Thyroid gland (tissue), 4 donors: ENCODE data around the gene MAEA. TPM values are rescaled to one million over a fixed set of nuclear protein-coding genes. Genes with fewer than 3 reads are reported as not detected.

Source experiments
- DNase-seq, 2 donors: peaks; one replicate each; pipeline ENCODE4 v3.0.0-alpha.2; 2019
- H3K27ac ChIP-seq, 3 donors: fragments of 200-600 bp; sonication (generic); 1 replicate in 2 of 3; 2 replicates in 1 of 3; pipeline ENCODE4 v1.5.1; 2016 to 2019; ENCODE audit warnings: mild to moderate bottlenecking in 1 of 3, moderate library complexity in 1 of 3
- H3K27me3 ChIP-seq: fragments of 200-600 bp; sonication (generic); one replicate; pipeline ENCODE4 v1.5.1; 2019
- H3K36me3 ChIP-seq, 2 donors: fragments of 200-600 bp; sonication (generic); one replicate each; pipeline ENCODE4 v1.5.1; 2016 to 2019
- H3K4me1 ChIP-seq, 2 donors: fragments of 200-600 bp; sonication (generic); one replicate each; pipeline ENCODE4 v1.5.1; 2017 to 2019
- H3K4me3 ChIP-seq, 3 donors: fragments of 200-600 bp; sonication (generic); replicated peaks in 1 of 3; 1 replicate in 2 of 3; 2 replicates in 1 of 3; pipeline ENCODE4 v1.5.1; 2016; ENCODE audit warnings: mild to moderate bottlenecking in 1 of 3
- H3K9me3 ChIP-seq: fragments of 200-600 bp; sonication (generic); one replicate; pipeline ENCODE4 v1.5.1; 2017
- CTCF ChIP-seq, 6 experiments: fragments of 200-600 bp in 3 of 6; fragments of 450-650 bp in 3 of 6; sonication (generic) in 3 of 6; IDR thresholded peaks; one replicate each; pipeline ENCODE4 v1.5.1; 2016 to 2019; ENCODE audit warnings: antibody characterized with exemption in 6 of 6, mild to moderate bottlenecking in 2 of 6, inconsistent platforms in 1 of 6, moderate library complexity in 1 of 6
- POLR2A ChIP-seq, 2 donors: fragments of 450-650 bp; IDR thresholded peaks; one replicate each; pipeline ENCODE4 v1.6.1; 2017; ENCODE audit warnings: antibody characterized with exemption in 2 of 2, mild to moderate bottlenecking in 2 of 2, moderate library complexity in 1 of 2
- WGBS, 2 donors: methylation state at CpG; one replicate each; pipeline ENCODE4 v1.1.5; 2017; 5-methylcytosine and 5-hydroxymethylcytosine counted together
- intact Hi-C: fragments of 100-400 bp; cut with DNase I; formaldehyde crosslinking; loops from one replicate; pipeline ENCODE4 v1.15.1; 2023
- total RNA-seq, 4 donors: library from RNA; depleted of rRNA; stranded (reverse); fragments of >200 nt; gene quantifications; one replicate each; pipeline ENCODE4 v1.2.3, GENCODE V29; 2016

MAEA gene
- total RNA-seq, 4 donors from 2014 or later, result 85.3 to 99.5 (median 87.3) TPM

GRCh38 chr4:1337376-1337831 is 47.7 kb downstream of the MAEA start:
- Histone ChIP-seq H3K27ac (no peak overlapping the region), H3K4me3 (no peak overlapping the region), H3K9me3 (no peaks in the 10 kb centered on the region), H3K36me3 (peaks cover 41 to 61% of the 10 kb centered on the region in 2 donors), H3K4me1 (no peaks in the 10 kb centered on the region), H3K27me3 (no peaks in the 10 kb centered on the region)
- no peak for DNase-seq
- intact Hi-C loops, result no loop called here
- 81 to 86% methylated on average over 11 of the region's 11 CpGs for WGBS, 2 donors
- TF ChIP-seq CTCF (IDR thresholded peaks at IDR 0.05) (no peak), POLR2A (IDR thresholded peaks at IDR 0.05) (no peak)

GRCh38 chr4:1337951-1338751 is 48.5 kb downstream of the MAEA start:
- no peak for TF ChIP-seq POLR2A (IDR thresholded peaks at IDR 0.05)
- peaks cover 41 to 54% of the 10 kb centered on the region in 2 donors for H3K36me3 ChIP-seq
- no peaks in the 10 kb centered on the region for H3K9me3 ChIP-seq
- no peak for DNase-seq
- no peaks in the 10 kb centered on the region for H3K27me3 ChIP-seq
- H3K4me3 ChIP-seq, result no peak overlapping the region
- 96 to 98% methylated on average over 6 to 24 of the region's 41 CpGs for WGBS, 2 donors
- H3K4me1 ChIP-seq, result no peaks in the 10 kb centered on the region
- no peak overlapping the region for H3K27ac ChIP-seq
- intact Hi-C loops, result no loop called here

GRCh38 chr4:1338752-1339414 is 49.2 kb downstream of the MAEA start:
- no peaks in the 10 kb centered on the region for H3K9me3 ChIP-seq
- intact Hi-C loops, result no loop called here
- no peaks in the 10 kb centered on the region for H3K27me3 ChIP-seq
- no peak overlapping the region for H3K4me3 ChIP-seq
- no peak for TF ChIP-seq CTCF (IDR thresholded peaks at IDR 0.05)
- TF ChIP-seq POLR2A (IDR thresholded peaks at IDR 0.05), result no peak
- no peaks in the 10 kb centered on the region for H3K4me1 ChIP-seq
- H3K36me3 ChIP-seq, result peaks cover 41 to 51% of the 10 kb centered on the region in 2 donors
- H3K27ac ChIP-seq, result no peak overlapping the region
- DNase-seq, result no peak
- 96% methylated on average over 34 to 37 of the region's 38 CpGs for WGBS, 2 donors

GRCh38 chr4:1339489-1339888 is 49.8 kb downstream of the MAEA start:
- WGBS, 2 donors, result 97 to 98% methylated on average over 38 of the region's 38 CpGs
- Histone ChIP-seq H3K4me1 (no peaks in the 10 kb centered on the region), H3K27me3 (no peaks in the 10 kb centered on the region), H3K9me3 (no peaks in the 10 kb centered on the region), H3K36me3 (peaks cover 41 to 49% of the 10 kb centered on the region in 2 donors), H3K4me3 (no peak overlapping the region), H3K27ac (no peak overlapping the region)
- intact Hi-C loops, result no loop called here
- TF ChIP-seq CTCF (IDR thresholded peaks at IDR 0.05) (no peak), POLR2A (IDR thresholded peaks at IDR 0.05) (no peak)
- no peak for DNase-seq

GRCh38 chr4:1340181-1340747 is 50.6 kb downstream of the MAEA start:
- no peaks in the 10 kb centered on the region for H3K4me1 ChIP-seq
- no peaks in the 10 kb centered on the region for H3K9me3 ChIP-seq
- intact Hi-C loops, result loop anchor here (10.0 kb wide), 2 partner anchors 55 to 325 kb away; partner anchors contain the start of genes FGFRL1 and MAEA
- H3K36me3 ChIP-seq, result peaks cover 41 to 48% of the 10 kb centered on the region in 2 donors
- no peaks in the 10 kb centered on the region for H3K27me3 ChIP-seq
- WGBS, 2 donors, result 85 to 97% methylated on average over 23 to 28 of the region's 29 CpGs
- no peak for TF ChIP-seq CTCF (IDR thresholded peaks at IDR 0.05)
- no peak for TF ChIP-seq POLR2A (IDR thresholded peaks at IDR 0.05)
- no peak overlapping the region for H3K4me3 ChIP-seq
- DNase-seq, result no peak
- H3K27ac ChIP-seq, result no peak overlapping the region
